VCaP (cell line): ENCODE data around the gene ASIC3.

ENCODE experiments used
- H3K27ac ChIP-seq: fragments of 450-650 bp; 2 replicates; pipeline ENCODE4 v1.5.1; 2017
- CTCF ChIP-seq: fragments of 450-650 bp; conservative IDR thresholded peaks from 2 replicates; pipeline ENCODE4 v1.5.1; 2017; ENCODE audit warnings: mild to moderate bottlenecking, moderate library complexity

Gene ASIC3

GRCh38 chr7:151073990-151074389, 25.7 kb downstream of the ASIC3 start:
- no peak for TF ChIP-seq CTCF
- no peak overlapping the region for H3K27ac ChIP-seq

GRCh38 chr7:151074817-151075661, 26.7 kb downstream of the ASIC3 start:
- no peak for TF ChIP-seq CTCF
- no peak overlapping the region for H3K27ac ChIP-seq

- H3K27ac ChIP-seq, result no peak overlapping the region
- no peak for TF ChIP-seq CTCF
Measured at GRCh38 chr7:151075662-151075971, 27.3 kb downstream of the ASIC3 start.

GRCh38 chr7:151075978-151076426, 27.7 kb downstream of the ASIC3 start:
- no peak overlapping the region for H3K27ac ChIP-seq
- no peak for TF ChIP-seq CTCF

GRCh38 chr7:151076863-151077704, 28.8 kb downstream of the ASIC3 start:
- peak overlapping the region; percentile 2; the same call in 1 of the 2 replicates for H3K27ac ChIP-seq
- peak; percentile 58 for TF ChIP-seq CTCF

- H3K27ac ChIP-seq, result no peak overlapping the region; the same call in 1 of the 2 replicates
- TF ChIP-seq CTCF, result no peak
Measured at GRCh38 chr7:151077705-151078232, 29.4 kb downstream of the ASIC3 start.
